ENCODE results near the gene SLC16A10.

DNA sequence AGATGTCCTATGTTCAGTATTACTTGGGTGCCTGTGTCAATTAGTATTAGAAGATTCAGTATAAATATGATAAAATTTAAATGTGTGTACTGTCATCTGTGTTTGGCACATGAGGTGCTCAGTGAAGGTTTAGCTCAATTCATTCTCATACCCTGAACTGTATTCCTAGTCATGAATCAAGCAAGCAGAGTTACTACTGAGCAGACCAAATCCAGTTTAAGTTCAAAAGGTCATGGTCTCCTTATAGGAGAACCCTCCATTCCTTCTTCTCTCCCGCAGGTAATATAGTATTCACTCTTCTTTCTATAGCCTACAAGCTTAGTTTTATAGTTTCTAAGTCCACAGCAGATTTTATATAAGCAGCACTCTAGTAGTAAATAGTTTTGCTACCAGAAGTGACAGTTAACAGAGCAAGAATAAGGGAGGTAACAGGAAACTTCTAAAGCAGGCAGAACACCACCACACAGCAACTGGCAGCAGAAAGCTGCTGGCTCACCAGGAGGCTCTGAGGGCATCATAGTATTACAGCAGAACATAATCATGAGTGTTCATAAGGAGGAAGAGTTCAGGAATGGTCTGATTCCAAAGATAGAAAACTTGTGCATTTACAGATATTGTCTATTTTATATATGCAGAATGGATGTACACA lies 133.2 kb downstream of the SLC16A10 start:
- TF ChIP-seq POLR2A (IDR thresholded peaks at IDR 0.05; ENCODE audit: low read depth, low read length) (no peak), POLR2AphosphoS5 (IDR thresholded peaks at IDR 0.05; ENCODE audit: low read depth, low read length) (no peak), POU2F2 (IDR thresholded peaks at IDR 0.05; ENCODE audit: low read depth, low read length) (no peak), SPI1 (IDR thresholded peaks at IDR 0.05; ENCODE audit: low read depth, low read length) (no peak)
